Sigmoid colon (tissue), 7 donors: ENCODE data around the gene TSPAN4. TPM values are rescaled to one million over a fixed set of nuclear protein-coding genes. Genes with fewer than 3 reads are reported as not detected.

ENCODE experiments used
- DNase-seq: peaks from one replicate; pipeline ENCODE4 v3.0.0-alpha.2; 2019
- H3K27ac ChIP-seq, 4 donors: fragments of 200-600 bp; sonication (generic); one replicate each; pipeline ENCODE4 v1.5.1; 2016 to 2019; ENCODE audit warnings: mild to moderate bottlenecking in 1 of 4
- H3K27me3 ChIP-seq, 3 donors: fragments of 200-600 bp; sonication (generic); one replicate each; pipeline ENCODE4 v1.5.1; 2019; ENCODE audit warnings: mild to moderate bottlenecking in 1 of 3
- H3K36me3 ChIP-seq, 4 donors: fragments of 200-600 bp; sonication (generic); one replicate each; pipeline ENCODE4 v1.5.1; 2016 to 2019
- H3K4me1 ChIP-seq, 4 donors: fragments of 200-600 bp; sonication (generic); one replicate each; pipeline ENCODE4 v1.5.1; 2017 to 2019
- H3K4me3 ChIP-seq, 4 donors: fragments of 200-600 bp; sonication (generic); one replicate each; pipeline ENCODE4 v1.5.1; 2017 to 2019; ENCODE audit warnings: mild to moderate bottlenecking in 2 of 4, moderate library complexity in 1 of 4
- H3K9me3 ChIP-seq, 4 donors: fragments of 200-600 bp in 3 of 4; sonication (generic) in 3 of 4; one replicate each; pipeline versions ENCODE4 v1.5.1 to v1.6.1; 2013 to 2019
- CTCF ChIP-seq, 4 experiments: fragments of 450-650 bp in 3 of 4; fragments of 200-600 bp in 1 of 4; IDR thresholded peaks; one replicate each; pipeline ENCODE4 v1.5.1; 2016 to 2019; ENCODE audit warnings: antibody characterized with exemption in 4 of 4, mild to moderate bottlenecking in 3 of 4, moderate library complexity in 2 of 4
- EP300 ChIP-seq, 4 donors: sonication (generic); formaldehyde crosslinking; IDR thresholded peaks; one replicate each; pipeline ENCODE4 v1.6.1; 2017; ENCODE audit warnings: antibody characterized with exemption in 4 of 4
- POLR2A ChIP-seq, 2 donors: fragments of 450-650 bp; IDR thresholded peaks; one replicate each; pipeline ENCODE4 v1.6.1; 2016; ENCODE audit warnings: antibody characterized with exemption in 2 of 2, mild to moderate bottlenecking in 2 of 2, moderate library complexity in 2 of 2
- POLR2AphosphoS5 ChIP-seq, 4 donors: sonication (generic); formaldehyde crosslinking; IDR thresholded peaks; one replicate each; pipeline ENCODE4 v1.6.1; 2017; ENCODE audit warnings: antibody characterized with exemption in 4 of 4
- WGBS, 2 donors: extraction: QIAGEN DNeasy Blood & Tissue Kit; methylation state at CpG; one replicate each; pipeline ENCODE4 v1.1.7; 2013; 5-methylcytosine and 5-hydroxymethylcytosine counted together
- intact Hi-C: fragments of 100-400 bp; cut with DNase I; formaldehyde crosslinking; loops from one replicate; pipeline ENCODE4 v1.15.1; 2023
- polyA plus RNA-seq, 3 donors: library from polyadenylated mRNA; stranded (reverse); fragments of 200-250 nt; gene quantifications; one replicate each; pipeline ENCODE4 v1.2.3, GENCODE V29; 2013
- total RNA-seq, 4 donors: library from RNA; depleted of rRNA; stranded (reverse); fragments of >200 nt; gene quantifications; one replicate each; pipeline ENCODE4 v1.1.0, GENCODE V29; 2016
- donor health status: healthy with polysubstance abuse.
- donor health status: Bipolar disorder and iron deficiency.
- donor health status: healthy.

Gene TSPAN4
- total and polyA plus RNA-seq, 7 donors = 8.8 to 92.7 (median 79.2) TPM

- no peak overlapping the region for H3K4me3 ChIP-seq
- no peak overlapping the region for H3K27ac ChIP-seq
- WGBS, 2 donors = 82 to 88% methylated on average over 27 of the region's 27 CpGs
- H3K9me3 ChIP-seq = no peaks in the 10 kb centered on the region
- TF ChIP-seq CTCF (IDR thresholded peaks at IDR 0.05) = no peak
- no peak for TF ChIP-seq EP300 (IDR thresholded peaks at IDR 0.05)
- no peak for TF ChIP-seq POLR2AphosphoS5 (IDR thresholded peaks at IDR 0.05)
- no peak for TF ChIP-seq POLR2A (IDR thresholded peaks at IDR 0.05)
- no peak for DNase-seq
- intact Hi-C loops = no loop called here
- H3K36me3 ChIP-seq = peaks cover 0 to 13% (median 3%) of the 10 kb centered on the region in 4 donors
- H3K27me3 ChIP-seq = no peaks in the 10 kb centered on the region
- no peaks in the 10 kb centered on the region for H3K4me1 ChIP-seq
Observed at GRCh38 chr11:890794-891540, 48.3 kb downstream of the TSPAN4 start.

GRCh38 chr11:893008-893654 lies 50.5 kb downstream of the TSPAN4 start:
- Histone ChIP-seq H3K27ac (no peak overlapping the region), H3K36me3 (peaks cover 0 to 5% (median 2%) of the 10 kb centered on the region in 4 donors), H3K9me3 (no peaks in the 10 kb centered on the region), H3K27me3 (no peaks in the 10 kb centered on the region), H3K4me1 (peaks cover 0 to 11% (median 8%) of the 10 kb centered on the region in 4 donors), H3K4me3 (no peak overlapping the region)
- DNase-seq = no peak
- TF ChIP-seq POLR2AphosphoS5 (IDR thresholded peaks at IDR 0.05) (no peak), POLR2A (IDR thresholded peaks at IDR 0.05) (no peak)
- intact Hi-C loops = no loop called here
- 89 to 93% methylated on average over 13 of the region's 13 CpGs for WGBS, 2 donors

GRCh38 chr11:894575-895201 lies 52.0 kb downstream of the TSPAN4 start:
- Histone ChIP-seq H3K4me3 (no peak overlapping the region), H3K27me3 (no peaks in the 10 kb centered on the region), H3K9me3 (no peaks in the 10 kb centered on the region), H3K4me1 (peaks cover 0 to 16% (median 13%) of the 10 kb centered on the region in 4 donors), H3K36me3 (peaks cover 4 to 19% (median 10%) of the 10 kb centered on the region in 4 donors), H3K27ac (no peak overlapping the region)
- DNase-seq = no peak
- intact Hi-C loops = no loop called here
- WGBS, 2 donors = 92% methylated on average over 12 of the region's 12 CpGs
- TF ChIP-seq EP300 (IDR thresholded peaks at IDR 0.05) (no peak), POLR2A (IDR thresholded peaks at IDR 0.05) (no peak), CTCF (IDR thresholded peaks at IDR 0.05) (no peak), POLR2AphosphoS5 (IDR thresholded peaks at IDR 0.05) (no peak)

- no peak for DNase-seq
- H3K27me3 ChIP-seq = no peaks in the 10 kb centered on the region
- H3K36me3 ChIP-seq = peaks cover 12 to 27% (median 17%) of the 10 kb centered on the region in 4 donors
- intact Hi-C loops = no loop called here
- 88 to 89% methylated on average over 26 of the region's 26 CpGs for WGBS, 2 donors
- TF ChIP-seq POLR2AphosphoS5 (IDR thresholded peaks at IDR 0.05) (no peak), CTCF (IDR thresholded peaks at IDR 0.05) (no peak), EP300 (IDR thresholded peaks at IDR 0.05) (no peak)
- H3K27ac ChIP-seq = no peak overlapping the region
- peaks cover 0 to 16% (median 13%) of the 10 kb centered on the region in 4 donors for H3K4me1 ChIP-seq
- H3K4me3 ChIP-seq = no peak overlapping the region
- H3K9me3 ChIP-seq = no peaks in the 10 kb centered on the region
Observed at GRCh38 chr11:895331-896110, 52.9 kb downstream of the TSPAN4 start.
